Stimulated activated CD4-positive, alpha-beta T cell treated with anti-CD3 and anti-CD28 coated beads, Interleukin-15, amount 100 ng/mL, for 24 hours (primary cell): ENCODE results near the gene RNU6-8.

Source experiments
- DNase-seq: peaks from one replicate; pipeline ENCODE4 v3.0.0-alpha.2; 2020

RNU6-8 gene

GRCh38 chr14:32203928-32204357 is 874 bp upstream of the RNU6-8 start:
- peak; percentile 31 for DNase-seq

- DNase-seq = no peak
Observed at GRCh38 chr14:32202491-32202997, 525 bp downstream of the RNU6-8 start.

DNA sequence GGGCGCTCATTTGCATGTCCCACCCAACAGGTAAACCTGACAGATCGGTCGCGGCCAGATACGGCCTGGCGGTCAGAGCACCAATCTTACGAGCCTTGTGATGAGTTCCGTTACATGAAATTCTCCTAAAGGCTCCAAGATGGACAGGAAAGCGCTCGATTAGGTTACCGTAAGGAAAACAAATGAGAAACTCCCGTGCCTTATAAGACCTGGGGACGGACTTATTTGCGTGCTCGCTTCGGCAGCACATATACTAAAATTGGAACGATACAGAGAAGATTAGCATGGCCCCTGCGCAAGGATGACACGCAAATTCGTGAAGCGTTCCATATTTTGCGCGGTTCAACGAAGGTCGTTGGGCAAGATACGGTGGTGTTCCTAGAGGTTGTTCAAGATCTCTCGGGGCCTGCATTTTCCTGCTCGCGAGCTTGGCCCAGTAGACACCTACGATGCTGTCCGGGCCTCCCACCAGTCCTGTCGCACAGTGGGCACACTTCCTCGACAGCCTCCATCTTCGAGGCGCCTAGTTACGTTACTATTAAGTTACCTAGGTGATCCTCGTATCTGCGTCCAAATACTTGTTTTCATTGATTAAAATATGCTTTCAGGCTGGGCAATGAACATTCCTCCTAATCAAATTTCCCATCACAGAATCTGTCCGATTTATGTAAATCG is 1.1 kb downstream of the RNU6-8 start, which contains the start of gene RNU6-7:
RNU6-7 (plus strand) TSS at position 230 of the 675 bp plus-strand sequence.
- peak; percentile 38 for DNase-seq

GRCh38 chr14:32201193-32201815 is 1.8 kb downstream of the RNU6-8 start:
- peak; percentile 87 for DNase-seq

DNA sequence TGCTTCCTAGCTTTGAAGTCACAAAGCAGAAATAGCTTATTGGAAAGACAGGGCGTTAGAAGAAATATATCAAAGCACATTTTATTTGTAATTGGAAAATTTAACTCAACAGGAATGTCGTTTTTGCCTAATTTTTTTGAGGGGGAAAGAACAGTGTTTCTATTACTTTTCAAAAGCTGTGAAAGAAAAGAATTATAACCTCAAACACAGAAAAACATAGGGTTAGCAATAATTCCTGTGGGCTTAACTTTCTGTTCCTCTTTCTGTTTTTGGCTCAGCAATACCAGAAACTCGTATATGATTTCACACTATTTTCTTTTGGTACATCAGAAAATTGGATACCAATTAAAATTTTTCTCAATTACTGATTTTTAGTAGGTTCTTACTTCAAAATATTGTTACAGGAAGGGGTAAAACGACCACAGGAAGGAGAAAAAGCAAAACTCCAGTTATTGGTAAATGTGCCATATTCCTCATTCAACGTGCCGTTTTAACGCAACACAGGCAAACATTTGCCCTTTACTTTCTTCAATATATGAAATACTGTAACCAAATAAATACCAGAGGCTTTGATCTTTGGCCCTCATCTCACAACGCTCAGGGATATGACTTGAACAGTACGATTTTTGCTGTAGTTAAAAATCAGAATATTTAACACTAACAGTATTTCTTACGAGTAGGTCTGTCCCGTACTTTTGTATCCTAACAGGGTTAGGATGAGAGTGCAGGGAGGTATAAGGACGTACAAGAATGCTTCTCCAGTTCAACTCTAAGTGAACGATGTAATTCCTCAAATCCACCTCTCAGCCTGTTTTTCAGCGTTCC is 2.5 kb downstream of the RNU6-8 start:
- DNase-seq = no peak

DNA sequence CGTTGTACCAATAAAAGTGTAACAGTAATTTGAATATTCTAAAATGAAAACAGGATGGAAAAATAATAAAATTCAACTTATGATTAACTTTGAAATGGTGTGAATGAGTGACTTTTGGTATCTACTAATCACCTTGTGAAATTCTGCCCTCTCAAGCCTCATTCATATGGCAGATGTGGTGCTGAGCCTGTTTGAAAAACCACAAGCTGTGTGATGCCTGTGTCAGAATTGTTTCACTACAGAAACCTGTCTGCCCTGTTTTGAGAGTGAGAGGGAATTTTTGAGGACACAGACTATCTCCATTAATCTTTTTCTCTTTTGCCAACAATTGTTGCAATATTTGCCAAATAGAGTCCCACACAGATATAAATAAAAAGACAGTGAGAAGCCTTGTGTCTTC is 5.2 kb downstream of the RNU6-8 start:
- DNase-seq = no peak

DNA sequence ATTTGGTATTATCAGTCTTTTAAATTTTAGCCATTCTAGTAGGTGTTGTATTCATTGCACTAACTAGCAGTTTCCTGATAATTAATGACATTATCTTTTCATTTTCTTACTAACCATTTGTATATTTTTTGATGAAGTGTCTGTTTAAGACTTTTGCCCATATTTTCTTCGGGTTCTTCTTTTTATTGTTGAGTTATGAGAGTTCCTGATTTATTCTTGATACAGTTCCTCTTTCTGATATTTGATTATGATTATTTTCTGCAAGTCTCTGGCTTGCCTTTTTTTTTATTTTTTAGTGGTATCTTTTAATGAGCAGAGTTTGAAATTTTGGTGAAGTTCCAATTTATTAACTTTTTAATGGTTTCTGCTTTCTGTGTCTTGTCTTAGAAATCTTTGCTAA is 7.4 kb downstream of the RNU6-8 start:
- no peak for DNase-seq

DNA sequence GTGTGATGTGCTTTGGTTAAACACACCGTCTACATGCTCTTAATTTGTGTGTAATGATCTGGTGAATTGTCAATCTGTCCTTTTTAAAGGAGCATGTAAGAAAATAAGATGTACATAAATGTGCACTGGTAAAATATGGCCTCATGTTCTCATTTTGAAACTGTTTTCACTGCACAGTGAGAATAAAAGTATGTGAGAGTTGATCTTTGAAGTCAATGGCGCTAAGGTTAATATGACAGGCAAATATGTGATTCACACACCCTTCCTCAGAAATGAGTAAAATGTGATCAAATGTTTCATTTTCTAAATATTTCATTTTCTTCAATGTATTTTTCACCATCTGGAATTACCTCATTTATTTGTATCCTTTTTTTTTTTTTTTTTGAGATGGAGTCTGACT is 9.5 kb downstream of the RNU6-8 start:
- no peak for DNase-seq

GRCh38 chr14:32192712-32193373 is 10.2 kb downstream of the RNU6-8 start:
- DNase-seq = no peak

- DNase-seq = no peak
Observed at GRCh38 chr14:32190673-32191072, 12.4 kb downstream of the RNU6-8 start.

DNA sequence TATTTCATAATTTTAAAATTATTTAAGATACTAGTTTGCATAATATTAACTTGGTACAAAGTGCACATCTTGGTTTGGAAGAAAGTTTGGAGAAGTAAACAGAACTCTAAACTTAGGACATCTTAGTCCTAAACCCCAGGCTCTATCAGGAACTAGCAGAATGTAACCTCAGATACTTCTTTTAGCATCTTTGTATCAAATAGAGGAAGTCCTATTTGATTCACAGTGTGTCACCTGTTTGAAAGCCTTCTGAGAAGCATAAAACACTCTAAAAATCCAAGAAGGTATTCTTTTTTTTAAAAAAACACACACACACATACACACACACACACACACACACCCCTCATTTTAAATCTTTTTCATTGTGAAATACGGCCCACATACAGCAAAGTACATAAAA is 13.3 kb downstream of the RNU6-8 start:
- no peak for DNase-seq

DNA sequence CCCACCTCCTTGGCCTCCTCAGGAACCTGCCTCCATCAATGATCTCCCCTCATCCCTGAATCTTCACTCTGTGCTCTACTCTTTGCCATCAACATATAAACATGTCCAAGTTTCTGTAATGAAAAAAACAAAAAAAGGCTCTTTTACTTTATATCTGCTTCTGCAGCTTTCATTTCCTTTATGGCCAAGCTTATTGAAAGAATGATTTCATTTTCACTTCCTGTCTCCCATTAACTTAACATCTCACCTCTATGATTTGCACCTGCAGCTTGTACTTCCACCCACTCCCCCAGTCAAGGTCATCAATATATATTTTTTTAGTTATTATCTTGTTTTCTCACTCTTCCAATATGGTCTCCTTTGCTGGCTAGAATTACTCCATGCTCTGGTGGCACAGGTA is 16.8 kb downstream of the RNU6-8 start:
- DNase-seq = no peak

- no peak for DNase-seq
Observed at GRCh38 chr14:32185097-32185496, 18.0 kb downstream of the RNU6-8 start.

GRCh38 chr14:32183151-32184058 is 19.7 kb downstream of the RNU6-8 start:
- DNase-seq = no peak

- DNase-seq = no peak
Observed at GRCh38 chr14:32171469-32171868, 31.6 kb downstream of the RNU6-8 start.

DNA sequence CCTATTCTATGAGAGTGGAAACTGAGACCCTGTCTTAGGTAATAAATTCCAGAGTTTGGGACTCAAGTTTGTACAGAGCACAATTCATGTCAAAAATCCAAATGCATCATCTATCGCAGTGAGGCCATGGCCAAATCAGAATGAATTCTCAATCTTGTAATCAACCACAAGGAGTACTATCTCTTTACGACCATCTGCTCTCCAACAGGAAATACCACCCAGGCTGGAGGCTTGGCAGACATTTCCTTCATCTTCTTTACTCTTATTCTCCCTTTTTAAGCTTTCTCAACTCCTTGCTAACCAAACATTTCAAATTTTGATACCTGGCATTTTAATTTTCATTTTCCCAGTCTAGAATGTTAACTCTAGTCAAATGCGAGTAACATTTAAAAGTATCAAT is 33.9 kb downstream of the RNU6-8 start:
- no peak for DNase-seq

DNA sequence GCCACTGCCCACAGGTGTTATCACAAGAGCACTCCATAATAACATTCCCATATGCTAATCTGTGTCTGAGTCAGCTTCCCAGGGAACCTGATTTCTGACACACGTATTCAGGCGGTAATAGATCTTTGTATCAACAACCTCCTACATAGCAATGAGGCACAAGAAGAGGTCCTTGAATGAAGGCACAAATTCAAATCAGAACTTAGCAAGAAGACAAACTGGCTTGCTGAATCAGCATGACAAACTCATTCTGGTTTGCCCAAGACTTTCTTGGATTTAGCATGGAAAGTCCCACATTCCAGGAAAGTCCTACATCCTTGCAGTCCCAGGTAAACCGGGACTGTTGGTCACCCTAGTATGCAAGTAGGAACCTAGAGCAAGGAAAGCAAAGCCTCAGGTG is 35.2 kb downstream of the RNU6-8 start:
- DNase-seq = no peak

- DNase-seq = no peak
Observed at GRCh38 chr14:32166924-32167323, 36.1 kb downstream of the RNU6-8 start.

DNA sequence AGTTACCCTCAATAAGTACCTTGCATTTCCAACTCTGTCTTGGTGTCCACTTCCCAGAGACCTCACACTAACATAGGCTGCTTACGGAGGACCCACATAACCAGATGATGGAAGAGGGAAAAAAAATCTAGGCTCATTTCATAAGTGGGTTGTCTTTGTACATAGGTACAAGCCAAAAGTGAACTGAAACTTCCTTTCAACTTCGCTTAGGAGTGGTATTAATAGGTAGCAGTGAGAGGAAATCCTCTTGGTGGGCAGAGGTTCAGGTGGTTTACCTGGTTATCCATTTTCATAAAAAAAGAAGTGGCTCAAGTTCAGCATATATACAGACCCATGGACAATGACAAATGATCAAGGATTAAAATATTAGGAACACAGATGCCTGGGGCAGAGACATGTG is 37.0 kb downstream of the RNU6-8 start:
- DNase-seq = no peak
